Gastroesophageal sphincter (tissue), 4 donors: ENCODE results near the gene OR6X1. TPM values are rescaled to one million over a fixed set of nuclear protein-coding genes. Genes with fewer than 3 reads are reported as not detected.
"Not testable (repeated sequence)": the region's sequence is repeated elsewhere in the genome, so short reads cannot be mapped to it uniquely, and the experiment has no call there.

Source experiments
- ATAC-seq: fragments of 150-250 bp; one replicate; pipeline ENCODE4 v1.9.1; 2016; ENCODE audit warnings: mild to moderate bottlenecking, moderate library complexity
- H3K27ac ChIP-seq, 4 donors: fragments of 200-600 bp; sonication (generic) in 3 of 4; 1 replicate in 3 of 4; 2 replicates in 1 of 4; pipeline ENCODE4 v1.5.1; 2016 to 2019
- H3K27me3 ChIP-seq: fragments of 200-600 bp; sonication (generic); one replicate; pipeline ENCODE4 v1.5.1; 2019
- H3K36me3 ChIP-seq, 2 donors: fragments of 200-600 bp; sonication (generic); one replicate each; pipeline ENCODE4 v1.5.1; 2019; ENCODE audit warnings: control low read depth in 1 of 2
- H3K4me1 ChIP-seq, 3 donors: fragments of 200-600 bp; sonication (generic); 1 replicate in 2 of 3; 2 replicates in 1 of 3; pipeline ENCODE4 v1.5.1; 2016 to 2019; ENCODE audit warnings: control low read depth in 2 of 3
- H3K4me3 ChIP-seq, 2 donors: fragments of 200-600 bp; sonication (generic); one replicate each; pipeline ENCODE4 v1.5.1; 2019; ENCODE audit warnings: mild to moderate bottlenecking in 1 of 2, moderate library complexity in 1 of 2
- H3K9me3 ChIP-seq, 3 donors: fragments of 200-600 bp; sonication (generic); one replicate each; pipeline ENCODE4 v1.5.1; 2017 to 2019; ENCODE audit warnings: control low read depth in 2 of 3
- CTCF ChIP-seq, 4 experiments: fragments of 200-600 bp in 2 of 4; fragments of 450-650 bp in 2 of 4; sonication (generic) in 1 of 4; IDR thresholded peaks; one replicate each; pipeline ENCODE4 v1.5.1; 2017 to 2019; ENCODE audit warnings: antibody characterized with exemption in 4 of 4, mild to moderate bottlenecking in 2 of 4, moderate library complexity in 2 of 4
- EP300 ChIP-seq: sonication (generic); formaldehyde crosslinking; IDR thresholded peaks from one replicate; pipeline ENCODE4 v1.6.1; 2017; ENCODE audit warnings: antibody characterized with exemption, mild to moderate bottlenecking
- POLR2A ChIP-seq, 2 donors: fragments of 450-650 bp; IDR thresholded peaks; one replicate each; pipeline ENCODE4 v1.6.1; 2017; ENCODE audit warnings: antibody characterized with exemption in 2 of 2, mild to moderate bottlenecking in 2 of 2, moderate library complexity in 1 of 2
- POLR2AphosphoS5 ChIP-seq: sonication (generic); formaldehyde crosslinking; IDR thresholded peaks from one replicate; pipeline ENCODE4 v1.6.1; 2017; ENCODE audit warnings: antibody characterized with exemption
- WGBS, 2 donors: methylation state at CpG; one replicate each; pipeline ENCODE4 v1.1.5; 2018; ENCODE audit warnings: low coverage in 1 of 2; 5-methylcytosine and 5-hydroxymethylcytosine counted together
- total RNA-seq, 4 donors: library from RNA; depleted of rRNA; stranded (reverse); fragments of >200 nt; gene quantifications; one replicate each; pipeline ENCODE4 v1.1.0, GENCODE V29; 2016

The OR6X1 gene
- total RNA-seq, 4 donors from 2014 or later: not detected

DNA sequence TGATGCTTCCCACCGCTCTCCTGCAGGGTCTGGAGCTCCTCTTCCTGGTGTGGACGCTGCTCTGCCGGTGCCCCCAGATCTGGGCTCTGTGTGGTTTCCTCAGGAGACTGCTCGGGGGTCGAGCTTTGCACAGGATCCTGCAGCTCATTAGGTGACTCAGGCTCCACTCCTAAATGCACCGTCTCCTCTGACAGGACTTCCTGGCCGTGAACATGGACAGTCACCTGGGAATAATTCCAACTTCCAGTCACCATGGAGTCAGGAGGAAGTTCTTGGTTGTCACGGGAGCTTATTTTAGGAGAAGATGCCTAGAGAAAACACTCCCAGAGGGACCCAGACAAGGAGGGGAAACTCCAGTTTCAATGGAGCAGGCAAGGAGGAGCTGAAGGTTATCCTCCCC, 24.7 kb downstream of the OR6X1 start:
- no peak for ATAC-seq
- TF ChIP-seq CTCF (IDR thresholded peaks at IDR 0.05) (no peak), POLR2AphosphoS5 (no peak), POLR2A (IDR thresholded peaks at IDR 0.05) (no peak), EP300 (no peak)
- no peaks in the 10 kb centered on the region for H3K27me3 ChIP-seq

DNA sequence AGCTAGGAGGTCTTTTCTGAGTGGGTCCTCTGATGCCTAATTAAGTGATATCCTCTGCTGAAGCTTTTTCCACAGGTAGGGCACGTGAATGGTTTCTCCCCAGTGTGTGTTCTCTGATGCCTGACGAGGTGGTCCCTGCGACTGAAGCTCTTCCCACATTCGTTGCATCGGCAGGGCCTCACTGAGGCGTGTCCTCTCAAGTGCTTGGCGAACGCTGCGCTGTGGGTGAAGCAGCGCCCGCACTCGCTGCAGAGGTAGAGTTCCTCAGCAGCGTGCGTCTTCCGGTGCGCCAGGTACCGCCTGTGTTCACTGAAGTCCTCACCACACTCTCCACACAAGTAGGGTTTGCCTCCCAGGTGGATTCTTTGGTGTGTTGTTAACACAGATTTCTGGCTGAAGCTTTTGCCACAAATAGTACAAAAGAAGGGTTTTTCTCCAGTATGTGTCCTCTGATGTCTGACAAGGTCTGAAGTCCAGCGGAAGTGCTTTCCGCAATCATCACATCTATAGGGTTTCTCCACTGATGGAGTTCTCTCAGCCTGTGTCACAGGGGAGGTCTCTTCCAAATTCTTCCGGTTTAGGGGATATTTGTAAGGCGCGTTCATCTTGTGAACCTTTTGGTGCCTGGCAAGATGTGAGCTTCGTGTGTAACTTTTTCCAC, 28.2 kb downstream of the OR6X1 start:
- peaks cover 4 to 73% of the 10 kb centered on the region in 2 donors for H3K36me3 ChIP-seq
- no peaks in the 10 kb centered on the region for H3K4me1 ChIP-seq
- peaks cover 0 to 23% (median 0%) of the 10 kb centered on the region in 3 donors for H3K9me3 ChIP-seq
- ATAC-seq: no peak
- TF ChIP-seq EP300: no peak
- no peak for TF ChIP-seq POLR2A (IDR thresholded peaks at IDR 0.05)
- no peak for TF ChIP-seq CTCF (IDR thresholded peaks at IDR 0.05)
- 94 to 96% methylated on average over 6 to 9 of the region's 23 CpGs for WGBS, 2 donors
- no peak overlapping the region for H3K27ac ChIP-seq
- H3K27me3 ChIP-seq: no peaks in the 10 kb centered on the region
- H3K4me3 ChIP-seq: no peak overlapping the region

More for the DNA sequence above, 24.7 kb downstream of the OR6X1 start:
- H3K36me3 ChIP-seq: peaks cover 4 to 86% of the 10 kb centered on the region in 2 donors
- no peak overlapping the region for H3K4me3 ChIP-seq
- H3K27ac ChIP-seq: no peak overlapping the region
- peaks cover 0 to 23% (median 0%) of the 10 kb centered on the region in 3 donors for H3K9me3 ChIP-seq
- WGBS, 2 donors: no CpG with 5 or more reads among the region's 8 CpGs
- H3K4me1 ChIP-seq: no peaks in the 10 kb centered on the region

GRCh38 chr11:123719452-123719851, 34.9 kb downstream of the OR6X1 start:
- H3K27ac ChIP-seq: no peak overlapping the region
- TF ChIP-seq POLR2A (IDR thresholded peaks at IDR 0.05) (no peak), EP300 (no peak), CTCF (IDR thresholded peaks at IDR 0.05) (no peak), POLR2AphosphoS5 (no peak)
- WGBS, 2 donors: 33 to 45% methylated on average over 1 of the region's 1 CpG

GRCh38 chr11:123718469-123718868, 35.8 kb downstream of the OR6X1 start:
- Histone ChIP-seq H3K4me1 (no peaks in the 10 kb centered on the region), H3K9me3 (no peaks in the 10 kb centered on the region), H3K27me3 (peaks cover 16% of the 10 kb centered on the region), H3K4me3 (no peak overlapping the region), H3K27ac (no peak overlapping the region), H3K36me3 (no peaks in the 10 kb centered on the region)
- WGBS, 2 donors: 96% methylated on average over 3 to 4 of the region's 4 CpGs
- ATAC-seq: no peak
- TF ChIP-seq CTCF (IDR thresholded peaks at IDR 0.05): no peak
- TF ChIP-seq EP300: no peak
- no peak for TF ChIP-seq POLR2A (IDR thresholded peaks at IDR 0.05)
- TF ChIP-seq POLR2AphosphoS5: no peak

More at GRCh38 chr11:123719452-123719851, 34.9 kb downstream of the OR6X1 start:
- Histone ChIP-seq H3K4me1 (no peaks in the 10 kb centered on the region), H3K36me3 (peaks cover 0 to 7% of the 10 kb centered on the region in 2 donors), H3K9me3 (no peaks in the 10 kb centered on the region), H3K4me3 (no peak overlapping the region), H3K27me3 (peaks cover 16% of the 10 kb centered on the region)
- no peak for ATAC-seq

DNA sequence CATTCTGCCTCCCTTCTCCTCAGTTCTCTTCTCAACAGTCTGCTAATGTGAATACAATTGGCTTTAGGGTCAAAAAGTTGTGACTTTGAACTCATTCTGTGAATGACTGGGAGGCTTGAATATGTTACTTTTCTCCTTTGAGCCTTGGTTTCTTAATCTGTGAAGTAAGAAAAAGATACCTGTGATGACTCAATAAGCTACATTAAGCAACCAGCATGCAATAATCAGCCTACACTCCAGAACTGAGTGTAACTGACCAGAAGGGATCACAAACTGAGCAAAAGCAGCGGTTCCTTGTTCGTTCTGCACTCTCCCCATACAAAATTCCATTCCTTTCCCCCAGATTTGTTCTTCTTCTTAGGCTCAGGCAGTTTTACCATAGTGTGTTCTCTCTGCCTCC, 36.3 kb downstream of the OR6X1 start:
- WGBS, 2 donors: 57 to 84% methylated on average over 1 to 2 of the region's 2 CpGs
- ATAC-seq: no peak
- H3K9me3 ChIP-seq: no peaks in the 10 kb centered on the region
- H3K4me3 ChIP-seq: no peak overlapping the region
- no peaks in the 10 kb centered on the region for H3K36me3 ChIP-seq
- TF ChIP-seq POLR2AphosphoS5 (no peak), POLR2A (IDR thresholded peaks at IDR 0.05) (no peak), CTCF (IDR thresholded peaks at IDR 0.05) (no peak), EP300 (no peak)
- H3K27ac ChIP-seq: no peak overlapping the region
- peaks cover 16% of the 10 kb centered on the region for H3K27me3 ChIP-seq
- no peaks in the 10 kb centered on the region for H3K4me1 ChIP-seq

GRCh38 chr11:123712627-123713026, 41.7 kb downstream of the OR6X1 start:
- WGBS, 2 donors: 72 to 83% methylated on average over 3 of the region's 3 CpGs

More at GRCh38 chr11:123712627-123713026, 41.7 kb downstream of the OR6X1 start:
- ATAC-seq, H3K4me3 ChIP-seq, H3K9me3 ChIP-seq, H3K4me1 ChIP-seq, H3K27ac ChIP-seq, H3K36me3 ChIP-seq: not testable (repeated sequence)
- peaks cover 35% of the 10 kb centered on the region for H3K27me3 ChIP-seq
